SK-N-SH treated with all-trans-retinoic acid at 6 μM for 48 hours (cell line): ENCODE results near the gene UBQLN4.

Source experiments
- ATAC-seq: fragments of 200-7000 bp; cut with Tn5 transposase; 3 replicates; pipeline ENCODE4 v1.9.1; 2020; ENCODE audit warnings: mild to moderate bottlenecking, moderate library complexity
- ARNTL ChIP-seq: fragments of 450-650 bp; formaldehyde crosslinking; IDR thresholded peaks from 2 replicates; pipeline ENCODE4 v1.5.0; 2020; ENCODE audit warnings: low read depth, mild to moderate bottlenecking, moderate library complexity, borderline replicate concordance
- CSDC2 ChIP-seq: fragments of 250-450 bp; sonication (Bioruptor Pico); IDR thresholded peaks from 2 replicates; pipeline ENCODE4 v1.5.0; 2020; ENCODE audit warnings: mild to moderate bottlenecking, moderate library complexity
- ESRRG ChIP-seq: fragments of 250-450 bp; sonication (Bioruptor Pico); IDR thresholded peaks from 2 replicates; pipeline ENCODE4 v1.6.1; 2021; ENCODE audit warnings: mild to moderate bottlenecking
- GLIS3 ChIP-seq: fragments of 250-450 bp; sonication (Bioruptor Pico); IDR thresholded peaks from 2 replicates; pipeline ENCODE4 v1.5.0; 2020; ENCODE audit warnings: mild to moderate bottlenecking, moderate library complexity
- ISL1 ChIP-seq: fragments of 250-450 bp; sonication (Bioruptor Pico); IDR thresholded peaks from 2 replicates; pipeline ENCODE4 v2.1.2; 2022; ENCODE audit warnings: mild to moderate bottlenecking, moderate library complexity
- OSR1 ChIP-seq: fragments of 250-450 bp; sonication (Bioruptor Pico); IDR thresholded peaks from 2 replicates; pipeline ENCODE4 v1.8.0; 2022; ENCODE audit warnings: moderate library complexity, mild to moderate bottlenecking, inconsistent platforms
- PPARA ChIP-seq: fragments of 250-450 bp; sonication (Bioruptor Pico); IDR thresholded peaks from 2 replicates; pipeline ENCODE4 v1.5.0; 2020; ENCODE audit warnings: mild to moderate bottlenecking, borderline replicate concordance
- RARB ChIP-seq: fragments of 250-450 bp; sonication (Bioruptor Pico); IDR thresholded peaks from 2 replicates; pipeline ENCODE4 v1.8.0; 2021; ENCODE audit warnings: mild to moderate bottlenecking, moderate library complexity
- SNAI2 ChIP-seq: fragments of 250-450 bp; sonication (Bioruptor Pico); IDR thresholded peaks from 2 replicates; pipeline ENCODE4 v1.5.0; 2020; ENCODE audit warnings: mild to moderate bottlenecking, moderate library complexity
- TOX ChIP-seq: fragments of 250-450 bp; sonication (Bioruptor Pico); IDR thresholded peaks from 2 replicates; pipeline ENCODE4 v1.8.0; 2021; ENCODE audit warnings: mild to moderate bottlenecking, moderate library complexity, borderline replicate concordance
- ZC3H10 ChIP-seq: fragments of 250-450 bp; sonication (Bioruptor Pico); IDR thresholded peaks from 2 replicates; pipeline ENCODE4 v1.5.1; 2021; ENCODE audit warnings: mild to moderate bottlenecking, moderate library complexity
- ZFP30 ChIP-seq: fragments of 450-650 bp; formaldehyde crosslinking; IDR thresholded peaks from 2 replicates; pipeline ENCODE4 v1.5.0; 2022; ENCODE audit warnings: mild to moderate bottlenecking, moderate library complexity
- ZNF565 ChIP-seq: fragments of 450-650 bp; formaldehyde crosslinking; conservative IDR thresholded peaks from 2 replicates; pipeline ENCODE4 v1.5.0; 2020; ENCODE audit warnings: low read depth, mild to moderate bottlenecking, moderate library complexity
- ZNF70 ChIP-seq: fragments of 450-650 bp; formaldehyde crosslinking; IDR thresholded peaks from 2 replicates; pipeline ENCODE4 v1.5.0; 2020; ENCODE audit warnings: mild to moderate bottlenecking, moderate library complexity
- ZNF8 ChIP-seq: fragments of 450-650 bp; formaldehyde crosslinking; IDR thresholded peaks from 2 replicates; pipeline ENCODE4 v1.5.0; 2020; ENCODE audit warnings: mild to moderate bottlenecking, moderate library complexity
- TF ChIP-seq, protein P1 (sequence below): fragments of 250-450 bp; sonication (Bioruptor Pico); IDR thresholded peaks from 2 replicates; pipeline ENCODE4 v1.5.1; 2020; ENCODE audit warnings: low read depth, mild to moderate bottlenecking, moderate library complexity
- TF ChIP-seq, protein P2 (sequence below): fragments of 250-450 bp; sonication (Bioruptor Pico); IDR thresholded peaks from 2 replicates; pipeline ENCODE4 v1.8.0; 2020; ENCODE audit warnings: mild to moderate bottlenecking, moderate library complexity, borderline replicate concordance
- TF ChIP-seq, protein P3 (sequence below): fragments of 250-450 bp; sonication (Bioruptor Pico); IDR thresholded peaks from 2 replicates; pipeline ENCODE4 v1.5.1; 2021; ENCODE audit warnings: mild to moderate bottlenecking, moderate library complexity
- TF ChIP-seq, protein P4 (sequence below): fragments of 250-450 bp; sonication (Bioruptor Pico); IDR thresholded peaks from 2 replicates; pipeline ENCODE4 v1.5.0; 2020; ENCODE audit warnings: mild to moderate bottlenecking, moderate library complexity
- TF ChIP-seq, protein P5 (sequence below): fragments of 250-450 bp; sonication (Bioruptor Pico); IDR thresholded peaks from 2 replicates; pipeline ENCODE4 v1.8.0; 2021; ENCODE audit warnings: low read depth, mild to moderate bottlenecking, moderate library complexity, borderline replicate concordance

UBQLN4 gene

DNA sequence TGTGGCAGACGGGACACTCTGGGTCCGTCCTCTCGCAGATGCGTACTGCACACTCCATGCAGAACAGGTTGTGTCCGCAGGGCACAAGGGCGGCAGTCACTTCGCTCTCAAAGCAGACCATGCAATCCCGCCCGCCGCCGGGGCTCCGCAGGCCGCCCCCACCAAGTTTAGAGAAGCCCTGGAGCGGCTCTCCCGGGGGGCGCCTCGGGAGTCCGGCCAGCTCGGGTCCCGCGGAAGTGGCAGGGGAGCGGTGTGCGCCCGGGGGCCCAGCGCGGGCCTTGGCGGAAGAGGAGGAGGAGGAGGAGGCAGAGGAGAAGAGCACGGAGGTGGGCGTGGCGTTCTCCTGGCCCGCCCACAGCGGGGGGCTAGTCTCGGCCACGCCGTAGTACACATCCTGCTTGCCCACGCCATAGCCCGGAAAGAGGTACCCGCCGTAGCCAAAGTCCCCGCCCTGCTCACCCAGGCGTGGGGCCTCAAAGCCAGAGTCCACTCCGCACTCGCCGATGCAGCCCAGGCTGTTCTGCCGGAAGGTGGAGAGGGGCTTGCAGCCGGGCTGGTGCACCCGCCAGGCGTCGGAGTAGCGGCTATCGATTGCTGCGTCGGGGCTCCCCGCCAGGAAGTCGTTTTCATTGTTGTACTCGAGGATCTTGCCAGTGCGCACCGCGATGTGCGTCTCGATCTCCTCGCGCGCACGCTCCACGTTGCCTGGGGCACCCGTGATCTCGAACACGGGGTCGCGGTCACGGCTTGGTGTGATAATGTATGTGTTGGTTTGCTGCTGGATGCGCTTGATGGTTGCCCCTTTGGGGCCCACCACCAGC lies 23.2 kb upstream of the UBQLN4 start:
- ATAC-seq = no peak
- no peak for TF ChIP-seq GLIS3 (CRISPR knock-in tag)
- TF ChIP-seq ZNF70 (CRISPR knock-in tag) = no peak
- TF ChIP-seq ZNF8 (CRISPR knock-in tag) = no peak
- no peak for TF ChIP-seq ISL1 (CRISPR knock-in tag)
- TF ChIP-seq ZFP30 = no peak
- TF ChIP-seq, protein P1, sequence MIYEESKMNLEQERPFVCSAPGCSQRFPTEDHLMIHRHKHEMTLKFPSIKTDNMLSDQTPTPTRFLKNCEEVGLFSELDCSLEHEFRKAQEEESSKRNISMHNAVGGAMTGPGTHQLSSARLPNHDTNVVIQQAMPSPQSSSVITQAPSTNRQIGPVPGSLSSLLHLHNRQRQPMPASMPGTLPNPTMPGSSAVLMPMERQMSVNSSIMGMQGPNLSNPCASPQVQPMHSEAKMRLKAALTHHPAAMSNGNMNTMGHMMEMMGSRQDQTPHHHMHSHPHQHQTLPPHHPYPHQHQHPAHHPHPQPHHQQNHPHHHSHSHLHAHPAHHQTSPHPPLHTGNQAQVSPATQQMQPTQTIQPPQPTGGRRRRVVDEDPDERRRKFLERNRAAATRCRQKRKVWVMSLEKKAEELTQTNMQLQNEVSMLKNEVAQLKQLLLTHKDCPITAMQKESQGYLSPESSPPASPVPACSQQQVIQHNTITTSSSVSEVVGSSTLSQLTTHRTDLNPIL (CRISPR knock-in tag) = no peak
- no peak for TF ChIP-seq SNAI2 (CRISPR knock-in tag)
- no peak for TF ChIP-seq PPARA (CRISPR knock-in tag)
- TF ChIP-seq, protein P2, sequence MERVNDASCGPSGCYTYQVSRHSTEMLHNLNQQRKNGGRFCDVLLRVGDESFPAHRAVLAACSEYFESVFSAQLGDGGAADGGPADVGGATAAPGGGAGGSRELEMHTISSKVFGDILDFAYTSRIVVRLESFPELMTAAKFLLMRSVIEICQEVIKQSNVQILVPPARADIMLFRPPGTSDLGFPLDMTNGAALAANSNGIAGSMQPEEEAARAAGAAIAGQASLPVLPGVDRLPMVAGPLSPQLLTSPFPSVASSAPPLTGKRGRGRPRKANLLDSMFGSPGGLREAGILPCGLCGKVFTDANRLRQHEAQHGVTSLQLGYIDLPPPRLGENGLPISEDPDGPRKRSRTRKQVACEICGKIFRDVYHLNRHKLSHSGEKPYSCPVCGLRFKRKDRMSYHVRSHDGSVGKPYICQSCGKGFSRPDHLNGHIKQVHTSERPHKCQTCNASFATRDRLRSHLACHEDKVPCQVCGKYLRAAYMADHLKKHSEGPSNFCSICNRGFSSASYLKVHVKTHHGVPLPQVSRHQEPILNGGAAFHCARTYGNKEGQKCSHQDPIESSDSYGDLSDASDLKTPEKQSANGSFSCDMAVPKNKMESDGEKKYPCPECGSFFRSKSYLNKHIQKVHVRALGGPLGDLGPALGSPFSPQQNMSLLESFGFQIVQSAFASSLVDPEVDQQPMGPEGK (CRISPR knock-in tag) = no peak
- no peak for TF ChIP-seq CSDC2
- no peak for TF ChIP-seq ESRRG (CRISPR knock-in tag)
- TF ChIP-seq, protein P3, sequence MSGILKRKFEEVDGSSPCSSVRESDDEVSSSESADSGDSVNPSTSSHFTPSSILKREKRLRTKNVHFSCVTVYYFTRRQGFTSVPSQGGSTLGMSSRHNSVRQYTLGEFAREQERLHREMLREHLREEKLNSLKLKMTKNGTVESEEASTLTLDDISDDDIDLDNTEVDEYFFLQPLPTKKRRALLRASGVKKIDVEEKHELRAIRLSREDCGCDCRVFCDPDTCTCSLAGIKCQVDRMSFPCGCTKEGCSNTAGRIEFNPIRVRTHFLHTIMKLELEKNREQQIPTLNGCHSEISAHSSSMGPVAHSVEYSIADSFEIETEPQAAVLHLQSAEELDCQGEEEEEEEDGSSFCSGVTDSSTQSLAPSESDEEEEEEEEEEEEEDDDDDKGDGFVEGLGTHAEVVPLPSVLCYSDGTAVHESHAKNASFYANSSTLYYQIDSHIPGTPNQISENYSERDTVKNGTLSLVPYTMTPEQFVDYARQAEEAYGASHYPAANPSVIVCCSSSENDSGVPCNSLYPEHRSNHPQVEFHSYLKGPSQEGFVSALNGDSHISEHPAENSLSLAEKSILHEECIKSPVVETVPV (CRISPR knock-in tag) = no peak
- no peak for TF ChIP-seq ZC3H10 (CRISPR knock-in tag)
- no peak for TF ChIP-seq OSR1 (CRISPR knock-in tag)

DNA sequence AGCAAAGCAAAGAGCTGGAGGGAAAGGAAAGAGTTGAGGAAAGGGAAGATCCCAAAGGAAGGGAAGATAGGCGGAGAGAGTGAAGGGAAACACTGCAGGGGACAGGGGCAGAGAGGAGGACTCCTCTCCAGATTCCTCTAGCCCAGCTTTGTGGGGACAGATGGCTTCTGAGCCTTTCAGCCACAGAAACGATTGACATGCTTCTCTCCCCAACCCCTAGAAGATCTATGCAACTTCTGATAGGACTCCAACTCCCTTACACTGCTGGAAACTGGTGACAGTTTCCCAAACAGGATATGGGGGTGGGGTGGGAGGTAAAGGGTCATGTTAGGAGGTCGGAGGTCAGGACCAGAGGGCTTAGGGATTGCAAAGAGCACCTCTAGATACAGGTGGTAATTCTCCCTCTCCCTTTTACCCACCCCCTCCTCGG lies 22.2 kb upstream of the UBQLN4 start:
- no peak for ATAC-seq
- TF ChIP-seq ESRRG (CRISPR knock-in tag) (no peak), ZNF565 (CRISPR knock-in tag) (no peak), SNAI2 (CRISPR knock-in tag) (no peak), PPARA (CRISPR knock-in tag) (no peak), RARB (CRISPR knock-in tag) (no peak), TOX (CRISPR knock-in tag) (no peak), ZNF70 (CRISPR knock-in tag) (no peak), ARNTL (CRISPR knock-in tag) (no peak)
- TF ChIP-seq, protein P4, sequence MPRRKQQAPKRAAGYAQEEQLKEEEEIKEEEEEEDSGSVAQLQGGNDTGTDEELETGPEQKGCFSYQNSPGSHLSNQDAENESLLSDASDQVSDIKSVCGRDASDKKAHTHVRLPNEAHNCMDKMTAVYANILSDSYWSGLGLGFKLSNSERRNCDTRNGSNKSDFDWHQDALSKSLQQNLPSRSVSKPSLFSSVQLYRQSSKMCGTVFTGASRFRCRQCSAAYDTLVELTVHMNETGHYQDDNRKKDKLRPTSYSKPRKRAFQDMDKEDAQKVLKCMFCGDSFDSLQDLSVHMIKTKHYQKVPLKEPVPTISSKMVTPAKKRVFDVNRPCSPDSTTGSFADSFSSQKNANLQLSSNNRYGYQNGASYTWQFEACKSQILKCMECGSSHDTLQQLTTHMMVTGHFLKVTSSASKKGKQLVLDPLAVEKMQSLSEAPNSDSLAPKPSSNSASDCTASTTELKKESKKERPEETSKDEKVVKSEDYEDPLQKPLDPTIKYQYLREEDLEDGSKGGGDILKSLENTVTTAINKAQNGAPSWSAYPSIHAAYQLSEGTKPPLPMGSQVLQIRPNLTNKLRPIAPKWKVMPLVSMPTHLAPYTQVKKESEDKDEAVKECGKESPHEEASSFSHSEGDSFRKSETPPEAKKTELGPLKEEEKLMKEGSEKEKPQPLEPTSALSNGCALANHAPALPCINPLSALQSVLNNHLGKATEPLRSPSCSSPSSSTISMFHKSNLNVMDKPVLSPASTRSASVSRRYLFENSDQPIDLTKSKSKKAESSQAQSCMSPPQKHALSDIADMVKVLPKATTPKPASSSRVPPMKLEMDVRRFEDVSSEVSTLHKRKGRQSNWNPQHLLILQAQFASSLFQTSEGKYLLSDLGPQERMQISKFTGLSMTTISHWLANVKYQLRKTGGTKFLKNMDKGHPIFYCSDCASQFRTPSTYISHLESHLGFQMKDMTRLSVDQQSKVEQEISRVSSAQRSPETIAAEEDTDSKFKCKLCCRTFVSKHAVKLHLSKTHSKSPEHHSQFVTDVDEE (CRISPR knock-in tag) = no peak
- TF ChIP-seq, protein P2 (CRISPR knock-in tag) = no peak
- TF ChIP-seq, protein P5, sequence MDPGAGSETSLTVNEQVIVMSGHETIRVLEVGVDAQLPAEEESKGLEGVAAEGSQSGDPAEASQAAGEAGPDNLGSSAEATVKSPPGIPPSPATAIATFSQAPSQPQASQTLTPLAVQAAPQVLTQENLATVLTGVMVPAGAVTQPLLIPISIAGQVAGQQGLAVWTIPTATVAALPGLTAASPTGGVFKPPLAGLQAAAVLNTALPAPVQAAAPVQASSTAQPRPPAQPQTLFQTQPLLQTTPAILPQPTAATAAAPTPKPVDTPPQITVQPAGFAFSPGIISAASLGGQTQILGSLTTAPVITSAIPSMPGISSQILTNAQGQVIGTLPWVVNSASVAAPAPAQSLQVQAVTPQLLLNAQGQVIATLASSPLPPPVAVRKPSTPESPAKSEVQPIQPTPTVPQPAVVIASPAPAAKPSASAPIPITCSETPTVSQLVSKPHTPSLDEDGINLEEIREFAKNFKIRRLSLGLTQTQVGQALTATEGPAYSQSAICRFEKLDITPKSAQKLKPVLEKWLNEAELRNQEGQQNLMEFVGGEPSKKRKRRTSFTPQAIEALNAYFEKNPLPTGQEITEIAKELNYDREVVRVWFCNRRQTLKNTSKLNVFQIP (CRISPR knock-in tag) = no peak
- TF ChIP-seq, protein P3 (CRISPR knock-in tag) = no peak
